ENCODE results near the gene CARD16.

DNA sequence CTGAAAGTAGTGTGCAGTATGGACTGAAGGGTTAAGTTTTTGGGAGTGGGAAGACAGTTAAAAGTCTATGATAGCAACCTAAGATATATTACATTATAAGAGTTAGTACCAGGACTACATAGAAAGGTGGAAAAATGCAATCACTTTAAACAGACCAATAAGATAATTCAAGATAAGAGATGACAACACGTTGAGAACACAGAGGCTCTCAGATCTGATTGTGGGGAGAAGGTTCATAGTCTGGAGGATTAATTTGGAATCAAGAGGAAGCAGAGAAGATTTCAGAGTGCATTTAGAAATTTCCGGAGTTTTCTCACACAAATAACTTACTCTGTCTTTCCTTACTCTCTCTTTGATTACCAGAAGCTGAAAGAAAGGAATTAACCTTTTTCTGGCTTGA is 22.6 kb downstream of the CARD16 start:
- TF ChIP-seq, protein P1, sequence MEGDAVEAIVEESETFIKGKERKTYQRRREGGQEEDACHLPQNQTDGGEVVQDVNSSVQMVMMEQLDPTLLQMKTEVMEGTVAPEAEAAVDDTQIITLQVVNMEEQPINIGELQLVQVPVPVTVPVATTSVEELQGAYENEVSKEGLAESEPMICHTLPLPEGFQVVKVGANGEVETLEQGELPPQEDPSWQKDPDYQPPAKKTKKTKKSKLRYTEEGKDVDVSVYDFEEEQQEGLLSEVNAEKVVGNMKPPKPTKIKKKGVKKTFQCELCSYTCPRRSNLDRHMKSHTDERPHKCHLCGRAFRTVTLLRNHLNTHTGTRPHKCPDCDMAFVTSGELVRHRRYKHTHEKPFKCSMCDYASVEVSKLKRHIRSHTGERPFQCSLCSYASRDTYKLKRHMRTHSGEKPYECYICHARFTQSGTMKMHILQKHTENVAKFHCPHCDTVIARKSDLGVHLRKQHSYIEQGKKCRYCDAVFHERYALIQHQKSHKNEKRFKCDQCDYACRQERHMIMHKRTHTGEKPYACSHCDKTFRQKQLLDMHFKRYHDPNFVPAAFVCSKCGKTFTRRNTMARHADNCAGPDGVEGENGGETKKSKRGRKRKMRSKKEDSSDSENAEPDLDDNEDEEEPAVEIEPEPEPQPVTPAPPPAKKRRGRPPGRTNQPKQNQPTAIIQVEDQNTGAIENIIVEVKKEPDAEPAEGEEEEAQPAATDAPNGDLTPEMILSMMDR (IDR thresholded peaks at IDR 0.05; ENCODE audit: insufficient read depth, low read depth, low read length) = no peak
- no peak for TF ChIP-seq EZH2 (IDR thresholded peaks at IDR 0.05; ENCODE audit: insufficient read depth, low read length)
